Suprapubic skin (tissue), 3 donors: Measurements from ENCODE around the gene ZCCHC7.

Experiments used
- CTCF ChIP-seq, 2 donors: fragments of 200-600 bp in 1 of 2; fragments of 450-650 bp in 1 of 2; sonication (generic) in 1 of 2; IDR thresholded peaks; one replicate each; pipeline ENCODE4 v1.5.1; 2016 to 2019; ENCODE audit warnings: antibody characterized with exemption in 2 of 2, mild to moderate bottlenecking in 1 of 2, moderate library complexity in 1 of 2
- POLR2A ChIP-seq, 2 donors: fragments of 450-650 bp; IDR thresholded peaks; one replicate each; pipeline ENCODE4 v1.6.1; 2017; ENCODE audit warnings: antibody characterized with exemption in 2 of 2, mild to moderate bottlenecking in 2 of 2, moderate library complexity in 2 of 2

GRCh38 chr9:37229882-37230482, 109.6 kb downstream of the ZCCHC7 start:
- TF ChIP-seq POLR2A (IDR thresholded peaks at IDR 0.05): no peak
- TF ChIP-seq CTCF (IDR thresholded peaks at IDR 0.05): no peak
